Neural cell (in vitro differentiated cells): Measurements from ENCODE around the gene CNOT2. TPM values are rescaled to one million over a fixed set of nuclear protein-coding genes. Genes with fewer than 3 reads are reported as not detected.

Source experiments
- H2AFZ ChIP-seq: fragments of 200-600, 300-800 bp; sonication (generic), shearing (Covaris generic); 2 replicates; pipeline ENCODE4 v1.6.0; 2014; ENCODE audit warnings: low read depth, mild to moderate bottlenecking, antibody characterized with exemption, low read length, moderate library complexity
- H3F3A ChIP-seq: fragments of 200-600 bp; shearing (Covaris generic); 2 replicates; pipeline ENCODE4 v1.6.1; 2016; ENCODE audit warnings: mild to moderate bottlenecking, moderate library complexity, mixed read lengths, antibody characterized with exemption, low read length; ENCODE audit not compliant: insufficient read depth, poor library complexity, severe bottlenecking
- H3K27ac ChIP-seq: fragments of 200-600, 300-800 bp; sonication (generic), shearing (Covaris generic); 2 replicates; pipeline ENCODE4 v1.5.1; 2014; ENCODE audit warnings: mild to moderate bottlenecking, low read length, moderate library complexity
- H3K27me3 ChIP-seq: fragments of 300-800, 200-600 bp; sonication (generic), shearing (Covaris generic); 2 replicates; pipeline ENCODE4 v1.6.0; 2014; ENCODE audit warnings: mild to moderate bottlenecking, low read depth, low read length, moderate library complexity; ENCODE audit not compliant: insufficient read depth
- H3K36me3 ChIP-seq: fragments of 300-800, 200-600 bp; sonication (generic), shearing (Covaris generic); 2 replicates; pipeline ENCODE4 v1.5.1; 2014; ENCODE audit warnings: mild to moderate bottlenecking, antibody characterized with exemption, low read length, moderate library complexity; ENCODE audit not compliant: insufficient read depth
- H3K4me2 ChIP-seq: fragments of 300-800, 200-600 bp; sonication (generic), shearing (Covaris generic); 2 replicates; pipeline ENCODE4 v1.6.0; 2014; ENCODE audit warnings: mild to moderate bottlenecking, low read length
- H3K4me3 ChIP-seq: fragments of 300-800, 200-600 bp; sonication (generic), shearing (Covaris generic); 2 replicates; pipeline ENCODE4 v1.5.1; 2014; ENCODE audit warnings: mild to moderate bottlenecking, low read length, moderate library complexity
- H3K79me2 ChIP-seq: fragments of 200-600 bp; shearing (Covaris generic); replicated peaks from 2 replicates; pipeline ENCODE4 v1.6.0; 2014; ENCODE audit warnings: mild to moderate bottlenecking, low read length, moderate library complexity; ENCODE audit not compliant: insufficient read depth
- H3K9ac ChIP-seq: fragments of 300-800, 200-600 bp; sonication (generic), shearing (Covaris generic); 2 replicates; pipeline ENCODE4 v1.6.1; 2016; ENCODE audit warnings: mild to moderate bottlenecking, low read length, mixed read lengths
- H3K9me2 ChIP-seq: fragments of 200-600 bp; shearing (Covaris generic); 2 replicates; pipeline ENCODE4 v1.6.1; 2016; ENCODE audit warnings: mild to moderate bottlenecking, low read length, mixed read lengths; ENCODE audit not compliant: insufficient read depth
- H3K9me3 ChIP-seq: fragments of 200-600, 300-800 bp; sonication (generic), shearing (Covaris generic); 2 replicates; pipeline ENCODE4 v1.6.1; 2016; ENCODE audit warnings: mild to moderate bottlenecking, mixed run types, low read length, moderate library complexity, mixed read lengths
- H4K20me1 ChIP-seq: fragments of 200-600 bp; shearing (Covaris generic); 2 replicates; pipeline ENCODE4 v1.6.1; 2016; ENCODE audit warnings: mild to moderate bottlenecking, mixed run types; ENCODE audit not compliant: insufficient read depth
- EP300 ChIP-seq: fragments of 450-650 bp; conservative IDR thresholded peaks from 2 replicates; pipeline ENCODE4 v1.6.1; 2014; ENCODE audit warnings: antibody characterized with exemption, mild to moderate bottlenecking, moderate library complexity; ENCODE audit not compliant: poor library complexity, severe bottlenecking
- EZH2 ChIP-seq: fragments of 200-600, 300-800 bp; shearing (Covaris generic), sonication (generic); IDR thresholded peaks from 2 replicates; pipeline ENCODE4 v1.6.1; 2014; ENCODE audit warnings: antibody characterized with exemption, low read length, borderline replicate concordance, mild to moderate bottlenecking; ENCODE audit not compliant: insufficient read depth, poor library complexity, severe bottlenecking
- MXI1 ChIP-seq: fragments of 450-650 bp; conservative IDR thresholded peaks from 2 replicates; pipeline ENCODE4 v1.6.1; 2014; ENCODE audit warnings: antibody characterized with exemption, mild to moderate bottlenecking; ENCODE audit not compliant: poor library complexity, severe bottlenecking
- POLR2AphosphoS5 ChIP-seq: IDR thresholded peaks from 2 replicates; pipeline ENCODE4 v1.6.1; 2012
- RAD21 ChIP-seq: fragments of 450-650 bp; conservative IDR thresholded peaks from 2 replicates; pipeline ENCODE4 v1.6.1; 2014; ENCODE audit warnings: antibody characterized with exemption, mild to moderate bottlenecking, moderate library complexity
- SMC3 ChIP-seq: fragments of 450-650 bp; conservative IDR thresholded peaks from 2 replicates; pipeline ENCODE4 v1.6.1; 2014; ENCODE audit warnings: antibody characterized with exemption, mild to moderate bottlenecking, moderate library complexity; ENCODE audit not compliant: poor library complexity
- TAF1 ChIP-seq: IDR thresholded peaks from 2 replicates; pipeline ENCODE4 v1.6.1; 2012; ENCODE audit warnings: low read depth
- polyA plus RNA-seq: library from polyadenylated mRNA; depleted of rRNA; stranded (reverse); fragments of >200 nt; gene quantifications from 2 replicates; pipeline ENCODE4 v1.2.3, GENCODE V29; 2014
- TF ChIP-seq, protein P1 (sequence below): IDR thresholded peaks from 2 replicates; pipeline ENCODE4 v1.6.1; 2012; ENCODE audit warnings: borderline replicate concordance
- TF ChIP-seq, protein P2 (sequence below): fragments of 450-650 bp; IDR thresholded peaks from 2 replicates; pipeline ENCODE4 v1.5.1; 2014; ENCODE audit warnings: antibody characterized with exemption, mild to moderate bottlenecking, moderate library complexity; ENCODE audit not compliant: poor library complexity, severe bottlenecking

Gene CNOT2
- polyA plus RNA-seq, 1 donor from 2014 or later = 158 TPM

DNA sequence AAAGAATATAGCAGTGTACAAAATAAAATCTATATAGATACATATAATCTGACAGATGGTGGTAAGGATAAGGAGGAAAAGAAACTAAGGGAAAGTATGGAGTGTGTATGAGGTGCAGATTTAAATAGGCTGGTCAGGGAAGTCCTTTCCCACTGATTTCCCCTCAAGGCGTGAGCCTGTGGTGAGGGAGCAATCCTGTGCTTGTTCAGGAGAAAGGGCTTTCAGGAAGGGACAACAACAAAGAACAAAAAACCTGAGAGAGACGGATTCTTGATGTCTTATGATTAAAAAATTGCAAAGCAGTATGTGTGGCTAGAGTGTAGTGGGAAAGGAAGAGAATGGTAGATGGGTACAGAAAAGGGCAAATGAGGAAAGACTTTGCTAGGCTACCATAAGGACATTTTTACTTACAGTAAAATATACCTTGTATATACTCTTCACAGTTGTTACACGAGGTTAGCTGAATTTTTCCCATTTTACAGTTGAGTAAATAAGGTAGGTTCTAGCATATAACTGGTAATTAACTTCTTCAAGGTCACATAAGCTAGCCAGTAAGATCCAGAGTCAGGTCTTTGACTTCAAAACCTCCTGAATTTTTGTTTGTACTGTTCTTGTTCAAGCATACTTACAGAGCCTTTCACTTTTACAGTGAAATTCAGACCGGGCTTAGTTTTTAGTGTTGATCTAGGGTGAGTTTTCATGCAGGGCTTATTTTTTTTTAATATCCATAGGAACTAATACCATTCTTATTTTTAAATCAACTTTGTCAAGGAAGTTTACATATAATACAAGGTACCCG, 15.6 kb downstream of the CNOT2 start:
- TF ChIP-seq EZH2 (no peak), MXI1 (no peak)
- TF ChIP-seq, protein P1, sequence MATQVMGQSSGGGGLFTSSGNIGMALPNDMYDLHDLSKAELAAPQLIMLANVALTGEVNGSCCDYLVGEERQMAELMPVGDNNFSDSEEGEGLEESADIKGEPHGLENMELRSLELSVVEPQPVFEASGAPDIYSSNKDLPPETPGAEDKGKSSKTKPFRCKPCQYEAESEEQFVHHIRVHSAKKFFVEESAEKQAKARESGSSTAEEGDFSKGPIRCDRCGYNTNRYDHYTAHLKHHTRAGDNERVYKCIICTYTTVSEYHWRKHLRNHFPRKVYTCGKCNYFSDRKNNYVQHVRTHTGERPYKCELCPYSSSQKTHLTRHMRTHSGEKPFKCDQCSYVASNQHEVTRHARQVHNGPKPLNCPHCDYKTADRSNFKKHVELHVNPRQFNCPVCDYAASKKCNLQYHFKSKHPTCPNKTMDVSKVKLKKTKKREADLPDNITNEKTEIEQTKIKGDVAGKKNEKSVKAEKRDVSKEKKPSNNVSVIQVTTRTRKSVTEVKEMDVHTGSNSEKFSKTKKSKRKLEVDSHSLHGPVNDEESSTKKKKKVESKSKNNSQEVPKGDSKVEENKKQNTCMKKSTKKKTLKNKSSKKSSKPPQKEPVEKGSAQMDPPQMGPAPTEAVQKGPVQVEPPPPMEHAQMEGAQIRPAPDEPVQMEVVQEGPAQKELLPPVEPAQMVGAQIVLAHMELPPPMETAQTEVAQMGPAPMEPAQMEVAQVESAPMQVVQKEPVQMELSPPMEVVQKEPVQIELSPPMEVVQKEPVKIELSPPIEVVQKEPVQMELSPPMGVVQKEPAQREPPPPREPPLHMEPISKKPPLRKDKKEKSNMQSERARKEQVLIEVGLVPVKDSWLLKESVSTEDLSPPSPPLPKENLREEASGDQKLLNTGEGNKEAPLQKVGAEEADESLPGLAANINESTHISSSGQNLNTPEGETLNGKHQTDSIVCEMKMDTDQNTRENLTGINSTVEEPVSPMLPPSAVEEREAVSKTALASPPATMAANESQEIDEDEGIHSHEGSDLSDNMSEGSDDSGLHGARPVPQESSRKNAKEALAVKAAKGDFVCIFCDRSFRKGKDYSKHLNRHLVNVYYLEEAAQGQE = no peak
- no peaks in the 10 kb centered on the region for H3K36me3 ChIP-seq
- H3K9ac ChIP-seq = no peak overlapping the region
- H3K9me3 ChIP-seq = no peaks in the 10 kb centered on the region
- no peak overlapping the region for H3K4me2 ChIP-seq
- no peak overlapping the region for H3K4me3 ChIP-seq
- H4K20me1 ChIP-seq = no peaks in the 10 kb centered on the region
- H3K27me3 ChIP-seq = no peaks in the 10 kb centered on the region
- no peak overlapping the region for H3K27ac ChIP-seq
- H3F3A ChIP-seq = peaks cover 2% of the 10 kb centered on the region
- no peaks in the 10 kb centered on the region for H3K9me2 ChIP-seq
- no peak overlapping the region for H2AFZ ChIP-seq
- peaks cover 90% of the 10 kb centered on the region for H3K79me2 ChIP-seq

- Histone ChIP-seq H3K9me3 (no peaks in the 10 kb centered on the region), H3K36me3 (no peaks in the 10 kb centered on the region), H2AFZ (no peak overlapping the region), H3K27ac (no peak overlapping the region), H3F3A (peaks cover 3% of the 10 kb centered on the region), H3K79me2 (peaks cover 91% of the 10 kb centered on the region), H3K4me2 (no peak overlapping the region), H3K27me3 (no peaks in the 10 kb centered on the region), H3K9me2 (no peaks in the 10 kb centered on the region), H4K20me1 (no peaks in the 10 kb centered on the region), H3K4me3 (no peak overlapping the region), H3K9ac (no peak overlapping the region)
- TF ChIP-seq POLR2AphosphoS5 = no peak
- TF ChIP-seq TAF1 = no peak
- TF ChIP-seq SMC3 = no peak
- no peak for TF ChIP-seq RAD21
- no peak for TF ChIP-seq EZH2
- no peak for TF ChIP-seq EP300
- TF ChIP-seq, protein P1 = no peak
- TF ChIP-seq MXI1 = no peak
- TF ChIP-seq, protein P2, sequence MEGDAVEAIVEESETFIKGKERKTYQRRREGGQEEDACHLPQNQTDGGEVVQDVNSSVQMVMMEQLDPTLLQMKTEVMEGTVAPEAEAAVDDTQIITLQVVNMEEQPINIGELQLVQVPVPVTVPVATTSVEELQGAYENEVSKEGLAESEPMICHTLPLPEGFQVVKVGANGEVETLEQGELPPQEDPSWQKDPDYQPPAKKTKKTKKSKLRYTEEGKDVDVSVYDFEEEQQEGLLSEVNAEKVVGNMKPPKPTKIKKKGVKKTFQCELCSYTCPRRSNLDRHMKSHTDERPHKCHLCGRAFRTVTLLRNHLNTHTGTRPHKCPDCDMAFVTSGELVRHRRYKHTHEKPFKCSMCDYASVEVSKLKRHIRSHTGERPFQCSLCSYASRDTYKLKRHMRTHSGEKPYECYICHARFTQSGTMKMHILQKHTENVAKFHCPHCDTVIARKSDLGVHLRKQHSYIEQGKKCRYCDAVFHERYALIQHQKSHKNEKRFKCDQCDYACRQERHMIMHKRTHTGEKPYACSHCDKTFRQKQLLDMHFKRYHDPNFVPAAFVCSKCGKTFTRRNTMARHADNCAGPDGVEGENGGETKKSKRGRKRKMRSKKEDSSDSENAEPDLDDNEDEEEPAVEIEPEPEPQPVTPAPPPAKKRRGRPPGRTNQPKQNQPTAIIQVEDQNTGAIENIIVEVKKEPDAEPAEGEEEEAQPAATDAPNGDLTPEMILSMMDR = no peak
These were observed 17.4 kb downstream of the CNOT2 start for GRCh38 chr12:70260646-70261045.
